Thymus (tissue), 11 donors: ENCODE data around the gene TRIM27. TPM values are rescaled to one million over a fixed set of nuclear protein-coding genes. Genes with fewer than 3 reads are reported as not detected.
"Not testable (repeated sequence)": the region's sequence is repeated elsewhere in the genome, so short reads cannot be mapped to it uniquely, and the experiment has no call there.

Source experiments
- DNase-seq, 9 donors: peaks; one replicate each; pipeline ENCODE4 v3.0.0-alpha.2; 2013; ENCODE audit warnings: low spot score in 9 of 9, low read depth in 6 of 9, missing footprints in 1 of 9
- H3K27ac ChIP-seq, 2 donors: one replicate each; pipeline ENCODE4 v1.5.1; 2013; ENCODE audit warnings: control low read depth in 1 of 2, low read depth in 1 of 2, low read length in 1 of 2, mild to moderate bottlenecking in 1 of 2, moderate library complexity in 1 of 2
- H3K27me3 ChIP-seq, 2 donors: one replicate each; pipeline ENCODE4 v1.5.1; 2013; ENCODE audit warnings: low read length in 1 of 2; ENCODE audit not compliant: control insufficient read depth in 2 of 2, insufficient read depth in 1 of 2
- H3K36me3 ChIP-seq, 2 donors: one replicate each; pipeline ENCODE4 v1.5.1; 2013; ENCODE audit warnings: low read length in 1 of 2, mild to moderate bottlenecking in 1 of 2, moderate library complexity in 1 of 2; ENCODE audit not compliant: control insufficient read depth in 2 of 2, insufficient read depth in 2 of 2
- H3K4me1 ChIP-seq, 2 donors: one replicate each; pipeline ENCODE4 v1.5.1; 2013; ENCODE audit warnings: low read length in 2 of 2; ENCODE audit not compliant: control insufficient read depth in 2 of 2, insufficient read depth in 2 of 2
- H3K4me3 ChIP-seq, 2 donors: one replicate each; pipeline ENCODE4 v1.5.1; 2013; ENCODE audit warnings: low read length in 2 of 2, control low read depth in 1 of 2, mild to moderate bottlenecking in 1 of 2
- H3K9me3 ChIP-seq, 2 donors: one replicate each; pipeline ENCODE4 v1.5.1; 2013; ENCODE audit warnings: low read length in 1 of 2, mild to moderate bottlenecking in 1 of 2; ENCODE audit not compliant: control insufficient read depth in 2 of 2, insufficient read depth in 1 of 2
- WGBS: extraction: QIAGEN DNeasy Blood & Tissue Kit; methylation state at CpG from one replicate; pipeline ENCODE4 v1.1.7; 2013; 5-methylcytosine and 5-hydroxymethylcytosine counted together
- polyA plus RNA-seq: library from polyadenylated mRNA; stranded (reverse); fragments of 200-250 nt; gene quantifications from one replicate; pipeline ENCODE4 v1.2.3, GENCODE V29; 2013
- total RNA-seq: library from RNA; stranded (reverse); fragments of 120-200 nt; gene quantifications from one replicate; pipeline ENCODE4 v1.2.4, GENCODE V29; 2013
- donor health status: healthy.

Gene TRIM27
- total and polyA plus RNA-seq, 2 donors: 48.6 to 67.9 TPM

DNA sequence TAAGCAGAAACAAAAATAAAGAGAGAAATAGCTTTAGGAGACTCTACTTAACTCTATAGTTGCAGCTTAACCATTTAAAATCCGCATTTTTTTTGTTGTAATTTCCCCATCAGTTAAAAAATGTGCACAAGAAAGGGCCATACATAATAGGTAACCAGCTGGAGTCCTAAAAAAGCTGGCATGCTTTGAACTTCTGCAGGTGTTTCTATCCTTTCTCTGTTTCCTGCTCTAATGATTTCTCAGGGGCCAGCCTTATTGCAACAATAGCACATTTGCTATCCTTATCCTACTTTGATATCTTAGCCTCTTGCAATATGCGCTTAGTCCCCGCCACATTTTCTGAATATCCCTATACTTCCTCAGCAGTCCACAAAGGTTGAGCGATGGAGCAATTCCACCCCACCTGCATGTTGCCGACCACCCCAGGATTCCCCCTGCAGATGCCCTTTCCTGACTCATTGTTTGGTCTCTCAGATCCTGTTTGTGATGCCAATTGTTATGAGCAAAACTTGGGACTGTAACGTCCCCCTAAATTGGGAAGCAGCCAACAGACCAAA is 48.5 kb downstream of the TRIM27 start:
- peak in 1 of 9 donors; percentile 71 for DNase-seq
- H3K9me3 ChIP-seq: no peaks in the 10 kb centered on the region
- no peaks in the 10 kb centered on the region for H3K27me3 ChIP-seq
- H3K4me1 ChIP-seq: peaks cover 26 to 34% of the 10 kb centered on the region in 2 donors
- H3K36me3 ChIP-seq: no peaks in the 10 kb centered on the region
- H3K27ac ChIP-seq: peak overlapping the region; percentile 8 to 59
- H3K4me3 ChIP-seq: no peak overlapping the region
- WGBS: 52% methylated on average over 6 of the region's 6 CpGs

DNA sequence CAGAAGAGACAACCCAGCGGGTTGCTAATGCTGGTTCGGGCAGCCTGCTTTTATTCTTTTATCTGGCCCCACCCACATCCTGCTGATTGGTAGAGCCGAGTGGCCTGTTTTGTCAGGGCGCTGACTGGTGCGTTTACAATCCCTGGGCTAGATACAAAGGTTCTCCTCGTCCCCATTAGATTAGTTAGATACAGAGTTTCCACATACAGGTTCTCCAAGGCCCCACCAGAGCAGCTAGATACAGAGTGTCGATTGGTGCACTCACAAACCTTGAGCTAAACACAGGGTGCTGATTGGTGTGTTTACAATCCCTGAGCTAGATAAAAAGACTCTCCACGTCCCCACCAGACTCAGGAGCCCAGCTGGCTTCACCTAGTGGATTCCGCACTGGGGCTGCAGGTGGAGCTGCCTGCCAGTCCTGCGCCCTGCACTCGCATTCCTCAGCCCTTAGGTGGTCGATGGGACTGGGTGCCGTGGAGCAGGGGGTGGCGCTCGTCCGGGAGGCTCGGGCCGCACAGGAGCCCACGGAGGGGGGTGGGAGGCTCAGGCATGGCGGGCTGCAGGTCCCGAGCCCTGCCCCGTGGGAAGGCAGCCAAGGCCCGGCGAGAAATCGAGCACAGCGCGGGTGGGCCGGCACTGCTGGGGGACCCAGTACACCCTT is 51.5 kb downstream of the TRIM27 start:
- H3K4me1 ChIP-seq: peaks cover 20 to 40% of the 10 kb centered on the region in 2 donors
- H3K4me3 ChIP-seq, H3K27me3 ChIP-seq, H3K9me3 ChIP-seq, H3K36me3 ChIP-seq, H3K27ac ChIP-seq, DNase-seq: not testable (repeated sequence)
- 94% methylated on average over 23 of the region's 28 CpGs for WGBS

DNA sequence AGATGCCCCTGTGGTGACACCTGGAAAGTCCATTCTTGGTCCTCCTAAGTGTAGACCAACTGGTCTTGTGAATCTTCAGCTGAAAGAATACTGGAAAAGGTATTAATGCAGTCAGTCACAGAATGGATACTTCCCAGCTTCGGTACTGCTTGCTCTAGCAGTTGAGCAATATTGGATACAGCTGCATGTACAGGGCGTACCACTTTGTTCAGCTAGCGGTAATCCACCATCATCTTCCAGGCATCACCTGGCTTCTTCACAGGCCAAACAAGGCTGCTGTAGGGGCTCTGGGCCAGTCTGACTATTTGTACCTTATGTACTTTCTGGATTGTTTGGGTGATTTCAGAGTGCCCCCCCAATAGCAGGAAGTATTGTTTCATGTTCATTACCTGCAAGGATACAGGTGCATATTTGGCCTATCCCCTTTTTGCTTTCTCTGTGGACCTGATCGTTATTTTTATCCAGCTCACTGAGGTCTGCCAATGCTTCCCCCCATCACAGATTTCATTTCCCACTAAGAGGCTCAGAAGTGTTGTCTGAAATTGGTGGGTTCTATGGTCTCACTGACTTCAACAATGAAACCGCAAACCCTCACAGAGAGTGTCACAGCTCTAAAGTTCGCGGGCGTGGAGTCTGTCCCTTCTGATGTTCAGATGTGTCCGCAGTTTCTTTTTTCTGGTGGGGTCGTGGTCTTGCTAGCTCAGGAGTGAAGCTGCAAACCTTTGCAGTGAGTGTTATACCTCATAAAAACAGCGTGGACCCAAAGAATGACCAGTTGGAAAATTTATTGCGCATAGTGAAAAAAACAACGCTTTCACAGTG is 52.2 kb downstream of the TRIM27 start:
- 94% methylated on average over 13 of the region's 13 CpGs for WGBS
- H3K4me3 ChIP-seq: no peak overlapping the region
- peaks cover 18 to 39% of the 10 kb centered on the region in 2 donors for H3K4me1 ChIP-seq
- no peaks in the 10 kb centered on the region for H3K36me3 ChIP-seq
- no peak for DNase-seq
- H3K27me3 ChIP-seq: no peaks in the 10 kb centered on the region
- no peaks in the 10 kb centered on the region for H3K9me3 ChIP-seq
- H3K27ac ChIP-seq: no peak overlapping the region

DNA sequence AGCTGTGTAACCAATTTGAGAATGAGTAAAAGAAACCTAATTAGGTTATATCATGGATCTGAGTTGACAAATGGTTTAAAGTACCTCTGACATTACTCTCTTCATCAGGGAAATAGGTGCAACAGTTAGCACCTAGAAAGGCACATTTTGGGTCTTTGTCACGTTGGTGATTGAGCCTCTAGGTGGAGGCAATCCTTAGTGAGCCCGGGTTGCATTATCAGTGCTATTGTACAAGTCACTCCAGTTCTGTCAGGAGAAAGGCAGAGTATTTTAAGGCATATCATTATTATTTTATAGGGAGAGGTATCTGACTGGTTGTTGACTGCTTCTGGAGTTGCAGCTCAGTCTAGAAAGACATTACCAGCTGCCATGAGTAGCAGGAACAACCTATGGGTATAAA is 54.9 kb downstream of the TRIM27 start:
- Histone ChIP-seq H3K4me1 (peaks cover 4 to 23% of the 10 kb centered on the region in 2 donors), H3K36me3 (no peaks in the 10 kb centered on the region), H3K4me3 (no peak overlapping the region), H3K27ac (no peak overlapping the region), H3K27me3 (no peaks in the 10 kb centered on the region), H3K9me3 (peaks cover 0 to 6% of the 10 kb centered on the region in 2 donors)
- no peak for DNase-seq
- WGBS: 94% methylated on average over 2 of the region's 2 CpGs

DNA sequence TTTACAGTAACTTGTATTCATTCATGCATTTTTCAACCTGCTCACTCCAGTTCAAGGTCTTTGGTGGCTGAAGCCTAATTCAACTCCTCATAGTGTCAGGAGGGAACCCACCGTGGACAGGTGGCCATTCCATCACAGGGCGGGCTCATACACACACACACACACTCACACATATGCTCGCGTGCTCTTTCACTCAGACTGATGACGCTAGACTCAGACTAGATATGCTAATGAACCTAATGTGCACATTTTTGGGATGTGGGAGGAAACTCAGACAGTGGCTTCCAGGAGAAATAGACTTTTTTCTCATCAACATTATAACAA is 56.7 kb downstream of the TRIM27 start:
- Histone ChIP-seq H3K9me3 (peaks cover 0 to 6% of the 10 kb centered on the region in 2 donors), H3K27ac (peak overlapping the region; percentile 96 to 99), H3K4me1 (peaks cover 3 to 26% of the 10 kb centered on the region in 2 donors), H3K4me3 (peak overlapping the region; percentile 56 to 57), H3K36me3 (no peaks in the 10 kb centered on the region), H3K27me3 (peaks cover 0 to 10% of the 10 kb centered on the region in 2 donors)
- peak in 2 of 9 donors; percentile 59 to 84 for DNase-seq
- 61% methylated on average over 5 of the region's 5 CpGs for WGBS

DNA sequence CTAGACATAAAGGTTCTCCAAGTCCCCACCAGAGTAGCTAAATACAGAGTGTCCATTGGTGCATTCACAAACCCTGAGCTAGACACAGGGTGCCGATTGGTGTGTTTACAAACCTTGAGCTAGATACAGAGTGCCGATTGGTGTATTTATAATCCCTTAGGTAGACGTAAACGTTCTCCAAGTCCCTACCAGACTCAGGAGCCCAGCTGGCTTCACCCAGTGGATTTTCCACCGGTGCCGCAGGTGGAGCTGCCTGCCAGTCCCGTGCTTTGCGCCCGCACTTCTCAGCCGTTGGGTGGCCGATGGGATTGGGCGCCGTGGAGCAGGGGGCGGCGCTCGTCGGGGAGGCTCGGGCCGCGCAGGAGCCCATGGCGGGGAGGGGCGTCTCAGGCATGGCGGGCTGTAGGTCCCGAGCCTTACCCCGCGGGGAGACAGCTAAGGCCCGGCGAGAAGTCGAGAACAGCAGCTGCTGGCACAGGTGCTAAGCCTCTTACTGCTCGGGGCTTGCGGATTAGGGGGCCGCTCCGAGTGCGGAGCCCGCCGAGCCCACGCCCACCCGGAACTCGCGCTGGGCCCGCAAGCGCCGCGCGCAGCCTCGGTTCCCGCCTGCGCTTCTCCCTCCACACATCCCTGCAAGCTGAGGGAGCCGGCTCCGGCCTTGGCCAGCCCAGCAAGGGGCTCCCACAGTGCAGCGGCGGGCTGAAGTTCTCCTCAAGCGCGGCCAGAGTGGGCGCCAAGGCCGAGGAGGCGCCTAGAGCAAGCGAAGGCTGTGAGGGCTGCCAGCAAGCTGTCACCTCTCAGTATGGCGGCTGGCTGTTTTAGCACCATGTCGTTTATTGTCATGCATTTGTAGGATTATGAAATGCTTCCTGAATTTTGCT is 57.3 kb downstream of the TRIM27 start:
- Histone ChIP-seq H3K27ac (peak overlapping the region; percentile 96 to 99), H3K4me3 (peak overlapping the region; percentile 56 to 57), H3K27me3 (peaks cover 0 to 16% of the 10 kb centered on the region in 2 donors), H3K4me1 (peaks cover 3 to 26% of the 10 kb centered on the region in 2 donors)
- H3K9me3 ChIP-seq, H3K36me3 ChIP-seq: not testable (repeated sequence)
- 2% methylated on average over 60 of the region's 60 CpGs for WGBS
- peak in 6 of 9 donors; percentile 68 to 90 (median 78) for DNase-seq

DNA sequence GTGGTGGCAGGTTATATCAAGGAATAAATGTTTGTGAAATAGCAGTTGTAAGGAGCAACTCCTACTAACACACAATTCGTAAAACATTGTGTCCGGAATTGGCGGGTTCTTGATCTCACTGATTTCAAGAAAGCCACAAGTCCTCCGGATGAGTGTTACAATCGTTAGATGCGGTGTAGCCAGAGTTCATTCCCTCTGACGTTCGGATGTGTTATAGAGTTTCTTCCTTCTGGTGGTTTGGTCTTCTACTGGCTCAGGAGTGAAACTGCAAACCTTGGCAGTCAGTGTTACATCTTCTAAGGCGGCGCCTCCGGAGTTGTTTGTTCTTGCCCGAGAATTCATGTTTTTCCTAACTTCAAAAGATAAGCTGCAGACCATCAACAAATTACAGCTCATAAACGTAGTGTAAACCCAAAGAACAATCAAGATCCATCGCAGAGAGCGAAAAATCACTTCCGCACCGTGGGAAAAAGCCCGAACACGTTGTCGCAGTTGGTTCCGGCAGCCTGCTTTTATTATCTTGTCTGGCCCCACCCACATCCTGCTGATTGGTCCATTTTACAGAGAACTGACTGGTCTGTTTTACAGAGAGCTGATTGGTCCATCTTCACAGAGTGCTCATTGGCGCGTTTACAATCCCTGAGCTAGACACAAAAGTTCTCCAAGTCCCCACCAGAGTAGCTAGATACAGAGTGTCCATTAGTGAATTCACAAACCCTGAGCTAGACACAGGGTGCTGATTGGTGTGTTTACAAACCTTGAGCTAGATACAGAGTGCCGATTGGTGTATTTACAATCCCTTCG is 58.2 kb downstream of the TRIM27 start:
- 92% methylated on average over 25 of the region's 25 CpGs for WGBS
- peak in 1 of 9 donors; percentile 60 for DNase-seq
- Histone ChIP-seq H3K27me3 (peaks cover 0 to 24% of the 10 kb centered on the region in 2 donors), H3K36me3 (no peaks in the 10 kb centered on the region), H3K9me3 (peaks cover 0 to 9% of the 10 kb centered on the region in 2 donors), H3K27ac (peak overlapping the region in 1 of 2 donors; percentile 99), H3K4me3 (no peak overlapping the region), H3K4me1 (peaks cover 3 to 26% of the 10 kb centered on the region in 2 donors)

DNA sequence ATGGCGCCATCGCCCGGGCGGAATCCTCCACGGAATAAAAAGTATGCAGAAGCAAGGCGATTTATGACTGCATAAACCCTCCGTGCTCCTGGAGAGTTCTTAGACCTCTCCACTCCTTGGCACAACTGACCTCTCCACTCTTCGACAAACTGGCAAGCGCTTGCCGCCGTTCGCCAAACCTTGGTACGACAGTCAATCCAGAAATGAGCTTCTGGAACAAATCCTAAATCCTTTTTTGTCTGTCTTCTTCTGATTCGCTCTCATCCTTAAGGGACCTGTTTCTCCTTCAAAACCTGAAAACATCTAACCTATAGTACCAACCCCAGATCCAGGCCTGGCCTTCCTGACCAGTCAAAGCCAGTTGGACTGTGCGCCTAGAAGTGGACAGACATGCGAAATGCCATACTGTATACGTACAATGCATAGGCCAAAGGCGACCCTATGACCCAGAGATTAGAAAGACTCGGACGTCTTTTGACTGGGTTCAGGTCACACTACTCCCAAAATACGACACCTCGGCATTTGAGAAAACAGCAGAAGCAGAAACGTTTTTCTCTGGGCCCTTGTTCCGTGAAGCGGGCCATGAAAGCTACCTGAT is 59.4 kb downstream of the TRIM27 start:
- Histone ChIP-seq H3K9me3 (peaks cover 0 to 9% of the 10 kb centered on the region in 2 donors), H3K4me1 (peaks cover 3 to 26% of the 10 kb centered on the region in 2 donors), H3K27ac (peak overlapping the region in 1 of 2 donors; percentile 91), H3K4me3 (peak overlapping the region; percentile 59 to 82), H3K27me3 (peaks cover 0 to 26% of the 10 kb centered on the region in 2 donors), H3K36me3 (no peaks in the 10 kb centered on the region)
- 45% methylated on average over 25 of the region's 25 CpGs for WGBS
- peak in 2 of 9 donors; percentile 58 to 60 for DNase-seq
